Activated naive CD8-positive, alpha-beta T cell treated with anti-CD3 and anti-CD28 coated beads, Interleukin-2, amount 50 U/mL, for 16 hours (primary cell): ENCODE data around the gene KIAA0319L.
"Not testable (repeated sequence)": the region's sequence is repeated elsewhere in the genome, so short reads cannot be mapped to it uniquely, and the experiment has no call there.

Experiments
- DNase-seq: peaks from one replicate; pipeline ENCODE4 v3.0.0-alpha.2; 2020; ENCODE audit warnings: low read depth, low spot score

The KIAA0319L gene

DNA sequence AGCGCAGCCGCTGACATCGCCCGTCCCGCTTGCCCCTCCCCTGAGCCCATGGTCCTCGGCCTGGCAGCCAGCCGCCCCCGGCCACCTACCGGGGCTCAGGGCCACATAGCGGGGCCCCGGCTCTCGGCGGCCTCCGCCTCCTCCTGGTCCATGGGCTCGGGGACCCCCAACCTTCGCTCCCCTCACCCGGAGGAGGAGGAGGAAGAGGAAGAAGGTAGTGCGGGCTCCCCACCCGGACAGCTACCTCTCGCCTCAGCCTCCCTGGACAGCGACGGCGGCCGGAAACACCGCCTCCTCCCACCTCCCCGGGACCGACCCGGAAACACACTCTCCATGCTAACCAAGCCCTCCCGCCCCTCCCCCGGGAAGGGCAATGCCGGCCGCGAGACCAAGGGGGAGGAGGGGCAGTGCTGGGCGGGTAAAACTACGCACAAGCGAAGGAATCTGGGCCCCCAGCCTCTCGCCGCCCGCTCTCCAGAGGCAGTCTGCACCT is at the start of gene KIAA0319L:
Gene KIAA0319L, minus strand, starts transcription at position 286 of the 493 bp plus-strand sequence. CDS start 2,912 bp downstream, outside the sequence.
- no peak for DNase-seq

GRCh38 chr1:35605867-35606182 is 48.6 kb upstream of the KIAA0319L start:
- no peak for DNase-seq

DNA sequence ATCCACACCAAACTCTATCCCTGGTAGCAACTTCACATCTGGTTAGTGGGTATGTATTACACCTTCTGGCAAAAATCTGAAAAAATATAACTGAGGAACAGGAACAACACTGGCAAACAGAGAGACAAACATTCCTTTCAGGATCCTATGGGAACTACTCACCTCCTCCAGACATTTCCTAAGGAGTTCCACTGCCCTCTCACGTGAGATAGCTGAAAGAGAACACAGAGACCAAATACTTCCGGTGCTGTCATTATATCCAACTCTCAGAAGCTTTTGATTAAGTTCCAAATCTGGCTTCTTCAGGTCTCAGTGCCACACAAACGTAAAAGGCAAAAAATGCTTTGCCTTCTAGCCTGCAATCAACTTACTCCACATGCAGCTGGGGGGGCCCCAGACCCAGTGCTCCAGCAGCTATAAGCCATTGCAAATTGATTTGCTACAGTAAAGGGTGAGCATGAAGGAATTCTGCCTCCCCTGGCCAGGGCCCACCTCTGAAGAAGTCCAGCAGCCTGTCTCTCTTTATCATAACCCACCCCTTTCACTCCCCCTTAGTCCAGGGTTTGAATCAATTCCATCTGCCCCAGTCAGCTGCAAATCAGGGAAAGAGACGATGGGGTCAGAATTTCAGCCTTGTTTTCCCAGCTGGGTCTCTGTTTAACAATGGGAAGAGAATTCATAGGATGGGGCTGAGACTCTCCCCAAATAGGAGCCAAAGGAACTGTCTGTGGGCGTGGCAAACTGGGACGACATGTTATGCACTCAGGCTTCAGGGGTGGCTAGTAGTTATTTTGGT is 48.1 kb upstream of the KIAA0319L start:
- no peak for DNase-seq

DNA sequence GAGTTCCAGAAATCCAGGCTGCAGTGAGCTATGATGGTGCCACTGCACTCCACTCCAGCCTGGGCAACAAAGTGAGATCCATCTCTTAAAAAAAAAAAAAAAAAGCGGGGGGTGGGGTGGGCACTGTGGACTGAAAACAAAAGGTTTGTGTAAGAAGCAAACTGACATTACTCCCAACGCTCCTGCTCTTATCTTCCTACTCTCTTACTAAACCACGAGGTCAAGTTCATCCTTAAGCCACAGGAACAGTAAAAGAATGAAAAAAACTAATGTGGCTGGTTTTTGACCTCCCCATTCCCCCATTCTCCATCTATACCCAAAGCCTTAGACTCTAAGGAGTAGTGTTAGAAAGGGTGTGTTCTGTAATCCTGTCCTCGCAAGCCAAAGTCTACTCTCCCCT is 46.7 kb upstream of the KIAA0319L start:
- DNase-seq = no peak

- DNase-seq = no peak
Observed at GRCh38 chr1:35603468-35603867, 46.3 kb upstream of the KIAA0319L start.

- no peak for DNase-seq
Observed at GRCh38 chr1:35600593-35600992, 43.4 kb upstream of the KIAA0319L start.

DNA sequence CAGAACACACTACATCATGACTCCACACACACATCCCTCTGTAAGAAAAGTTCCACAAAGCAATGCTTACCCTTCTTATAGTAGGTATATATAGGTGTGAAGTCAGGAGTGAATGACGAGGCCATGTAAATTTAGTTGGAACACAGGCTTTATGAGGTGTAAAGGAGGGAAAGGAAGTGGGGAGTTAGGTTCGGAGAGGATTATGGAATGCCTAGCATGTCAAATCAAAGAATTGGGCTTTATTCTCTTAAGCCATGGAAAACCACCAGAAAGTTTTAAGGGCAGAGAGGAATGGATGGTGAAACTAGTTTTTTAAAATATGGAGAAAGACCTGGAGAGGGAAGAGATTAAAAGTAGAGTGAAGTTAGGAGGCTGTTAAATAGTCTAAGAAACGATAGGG is 42.2 kb upstream of the KIAA0319L start:
- no peak for DNase-seq

DNA sequence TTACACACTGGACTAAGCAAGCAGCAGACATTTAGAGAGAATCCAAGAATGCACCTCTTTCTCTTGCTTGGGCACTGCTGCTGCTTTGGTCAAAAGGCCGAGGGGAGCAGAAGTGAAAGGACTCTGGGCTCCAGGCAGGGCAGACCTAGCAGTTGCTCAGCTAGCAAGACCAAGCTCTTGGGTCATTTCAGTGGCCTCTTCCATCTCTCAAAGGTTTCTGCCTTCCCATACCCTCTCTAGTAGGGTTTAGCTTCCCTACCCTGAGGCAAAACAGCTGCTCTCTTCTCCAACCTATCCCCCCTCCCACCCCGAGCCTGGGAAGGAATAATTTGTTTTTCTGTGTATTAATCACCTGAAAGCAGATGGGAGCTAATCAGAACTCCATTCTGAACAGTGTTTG is 41.7 kb upstream of the KIAA0319L start:
- DNase-seq = no peak

- DNase-seq = no peak
Observed at GRCh38 chr1:35597870-35598269, 40.7 kb upstream of the KIAA0319L start.

DNA sequence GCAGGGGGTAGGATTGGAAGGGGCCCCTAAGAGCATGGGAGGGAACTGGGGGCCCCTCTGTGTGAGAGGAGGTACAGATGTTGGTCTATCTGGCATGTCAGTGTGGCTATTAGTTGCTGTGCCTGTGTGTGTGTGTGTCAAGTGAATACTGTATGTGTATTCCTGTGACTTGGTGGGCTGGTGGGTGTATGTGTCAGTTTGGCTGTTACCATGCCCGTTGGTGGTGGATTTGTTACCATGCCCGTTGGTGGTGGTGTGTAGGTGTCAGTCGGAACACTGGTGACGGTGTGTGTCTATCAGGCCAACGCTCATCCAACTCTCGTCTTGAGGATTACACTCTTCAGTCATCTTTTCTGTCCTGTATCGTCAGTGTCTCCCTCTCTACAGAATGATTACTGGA is 38.5 kb upstream of the KIAA0319L start:
- no peak for DNase-seq

DNA sequence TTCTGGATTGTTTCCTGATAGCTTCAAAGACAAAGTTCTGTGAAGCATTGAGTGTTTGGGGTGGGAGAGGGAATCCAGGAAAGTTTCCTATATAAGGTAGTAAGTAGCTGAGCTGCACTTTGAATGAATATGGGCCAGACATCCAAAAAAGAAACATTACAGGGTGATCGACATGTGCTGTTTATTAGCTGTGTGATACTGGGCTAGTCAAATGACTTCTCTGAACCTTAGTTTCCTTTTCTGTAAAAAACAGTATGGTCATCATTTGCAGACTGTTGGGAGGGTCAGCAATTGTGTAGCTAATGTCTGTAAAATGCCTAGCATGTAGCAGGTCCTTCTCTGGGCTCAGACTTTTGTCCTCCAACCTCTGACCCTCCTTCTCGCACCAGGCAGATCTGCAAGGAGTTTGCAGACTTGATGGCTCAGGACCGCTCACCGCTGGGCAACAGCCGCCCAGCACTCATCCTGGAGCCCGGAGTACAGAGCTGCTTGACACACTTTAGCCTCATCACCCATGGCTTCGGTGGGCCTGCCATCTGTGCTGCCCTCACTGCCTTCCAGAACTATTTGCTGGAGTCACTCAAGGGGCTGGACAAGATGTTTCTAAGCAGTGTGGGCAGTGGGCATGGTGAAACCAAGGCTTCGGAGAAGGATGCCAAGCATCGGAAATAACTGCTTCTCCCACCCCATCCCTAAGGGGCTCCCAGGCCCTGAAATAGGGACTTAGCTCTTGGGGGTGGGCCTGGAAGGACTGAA is 37.0 kb upstream of the KIAA0319L start:
- no peak for DNase-seq

DNA sequence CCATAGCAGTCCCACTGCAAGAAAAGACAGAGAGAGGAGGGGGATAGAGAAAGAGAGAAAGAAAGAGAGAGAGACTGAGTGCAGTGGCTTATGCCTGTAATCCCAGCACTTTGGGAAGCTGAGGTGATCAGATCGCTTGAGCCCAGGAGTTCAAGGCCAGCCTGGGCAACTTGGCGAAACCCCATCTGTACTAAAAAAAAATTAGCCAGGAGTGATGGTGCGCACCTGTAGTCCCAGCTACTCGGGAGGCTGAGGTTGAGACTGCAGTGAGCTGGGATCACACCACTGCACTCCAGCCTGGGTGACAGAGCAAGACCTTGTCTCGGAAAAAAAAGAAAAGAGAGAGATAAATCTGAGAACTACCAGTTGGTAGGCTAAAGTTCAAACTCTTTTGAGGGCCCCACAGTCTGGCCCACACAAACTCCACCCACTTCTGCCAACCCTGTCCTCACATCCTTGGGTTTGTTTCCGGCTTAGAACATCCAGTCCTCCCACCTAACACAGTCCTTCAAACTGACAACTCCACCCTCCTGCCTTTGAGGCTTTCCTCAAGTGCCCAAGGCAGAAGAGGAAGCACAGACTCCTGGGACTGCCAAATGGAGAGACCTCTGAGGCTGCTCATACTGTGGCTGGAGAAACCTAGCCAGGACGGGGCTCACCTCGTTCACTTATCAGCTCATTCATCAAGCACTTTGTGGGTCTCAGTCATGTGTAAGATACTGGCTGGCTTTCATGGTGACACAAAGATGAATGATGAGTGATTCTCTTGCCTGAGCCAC is 36.0 kb upstream of the KIAA0319L start:
- DNase-seq = no peak

- no peak for DNase-seq
Observed at GRCh38 chr1:35591211-35591610, 34.0 kb upstream of the KIAA0319L start.

DNA sequence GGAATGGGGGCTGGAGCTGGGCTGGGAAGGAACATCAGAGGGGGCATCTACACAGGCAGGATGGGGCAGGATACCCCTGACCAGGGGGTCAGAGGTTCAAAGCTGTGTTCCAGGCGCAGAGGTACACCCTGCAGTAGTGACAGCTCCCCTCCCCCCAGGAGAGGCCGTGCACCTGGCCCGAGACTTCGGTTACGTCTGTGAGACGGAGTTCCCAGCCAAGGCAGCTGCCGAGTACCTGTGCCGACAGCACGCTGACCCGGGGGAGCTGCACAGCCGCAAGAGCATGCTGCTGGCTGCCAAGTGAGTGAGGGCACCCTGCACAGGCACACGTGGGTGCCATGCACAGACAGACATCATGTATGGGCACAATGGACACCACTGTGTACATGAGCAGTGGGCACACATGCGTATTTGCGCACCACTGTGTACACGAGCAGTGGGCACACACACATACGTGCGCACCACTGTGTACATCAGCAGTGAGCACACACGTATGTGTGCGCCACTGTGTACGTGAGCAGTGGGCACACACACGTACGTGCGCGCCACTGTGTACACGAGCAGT is 33.4 kb upstream of the KIAA0319L start:
- DNase-seq = no peak

- no peak for DNase-seq
Observed at GRCh38 chr1:35589516-35590427, 32.6 kb upstream of the KIAA0319L start.

- no peak for DNase-seq
Observed at GRCh38 chr1:35588197-35588910, 31.2 kb upstream of the KIAA0319L start.

GRCh38 chr1:35587736-35588135 is 30.5 kb upstream of the KIAA0319L start:
- DNase-seq = no peak

GRCh38 chr1:35586808-35587207 is 29.6 kb upstream of the KIAA0319L start:
- no peak for DNase-seq

- not testable (repeated sequence) for DNase-seq
Observed at GRCh38 chr1:35585805-35586204, 28.6 kb upstream of the KIAA0319L start.

DNA sequence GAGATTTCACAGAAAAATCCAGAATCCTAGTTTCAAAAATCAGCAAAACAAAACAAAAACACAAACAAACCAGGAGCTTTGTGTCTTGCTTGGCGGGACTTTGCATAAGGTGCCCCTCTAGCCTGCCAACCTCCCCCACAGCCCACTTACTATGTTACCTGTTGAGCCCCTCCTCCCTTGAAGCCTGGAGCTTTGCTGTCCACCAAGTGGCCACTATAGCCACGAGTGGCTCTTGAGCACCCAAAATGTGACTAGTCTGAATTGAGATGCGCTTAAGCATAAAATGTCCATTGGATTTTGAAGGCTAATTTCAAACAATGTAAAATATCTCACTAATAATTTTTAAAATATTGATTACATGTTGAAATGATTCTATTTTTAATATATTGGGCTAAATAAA is 28.1 kb upstream of the KIAA0319L start:
- DNase-seq = no peak
